ENCODE results near the gene FABP7.

- TF ChIP-seq CTCF (IDR thresholded peaks at IDR 0.05) (no peak), EP300 (IDR thresholded peaks at IDR 0.05) (no peak)
Observed at GRCh38 chr6:122754191-122754731, 25.3 kb upstream of the FABP7 start.

Measured in upper lobe of left lung (tissue), 4 donors.